T-helper 17 cell (primary cell): ENCODE data around the gene LRRC39. TPM values are rescaled to one million over a fixed set of nuclear protein-coding genes. Genes with fewer than 3 reads are reported as not detected.

Source experiments
- ATAC-seq: fragments of 150-1000 bp; cut with Tn5 transposase; 2 replicates; pipeline ENCODE4 v1.10.0; 2021; ENCODE audit warnings: mild to moderate bottlenecking, moderate library complexity
- DNase-seq, 3 donors: peaks; one replicate each; pipeline versions ENCODE4 v3.0.0 to v3.0.0-alpha.2; 2020 to 2021
- H3K9me3 ChIP-seq: one replicate; pipeline ENCODE4 v1.7.0; 2013; ENCODE audit warnings: low read length, mild to moderate bottlenecking; ENCODE audit not compliant: control insufficient read depth, poor library complexity, severe bottlenecking
- H3K27ac Mint-ChIP-seq: one replicate; pipeline ENCODE4 v1.8.0; 2022; ENCODE audit warnings: mild to moderate bottlenecking, moderate library complexity, mixed read lengths
- H3K27me3 Mint-ChIP-seq: one replicate; pipeline ENCODE4 v1.8.0; 2022; ENCODE audit warnings: mixed read lengths
- H3K36me3 Mint-ChIP-seq: one replicate; pipeline ENCODE4 v1.8.0; 2022; ENCODE audit warnings: low read depth, mixed read lengths
- H3K4me1 Mint-ChIP-seq: one replicate; pipeline ENCODE4 v1.8.0; 2022; ENCODE audit warnings: mild to moderate bottlenecking, mixed read lengths
- H3K4me3 Mint-ChIP-seq: one replicate; pipeline ENCODE4 v1.8.0; 2022; ENCODE audit warnings: mild to moderate bottlenecking, moderate library complexity, mixed read lengths
- total RNA-seq, 4 donors: library from RNA in 2 of 4; stranded (reverse) in 2 of 4; gene quantifications; one replicate each; pipeline ENCODE4 v1.2.3 and lab custom pipeline; 2022 to 2026

The LRRC39 gene
- total RNA-seq, 2 donors from 2014 or later, result 0.97 to 2.1 TPM

DNA sequence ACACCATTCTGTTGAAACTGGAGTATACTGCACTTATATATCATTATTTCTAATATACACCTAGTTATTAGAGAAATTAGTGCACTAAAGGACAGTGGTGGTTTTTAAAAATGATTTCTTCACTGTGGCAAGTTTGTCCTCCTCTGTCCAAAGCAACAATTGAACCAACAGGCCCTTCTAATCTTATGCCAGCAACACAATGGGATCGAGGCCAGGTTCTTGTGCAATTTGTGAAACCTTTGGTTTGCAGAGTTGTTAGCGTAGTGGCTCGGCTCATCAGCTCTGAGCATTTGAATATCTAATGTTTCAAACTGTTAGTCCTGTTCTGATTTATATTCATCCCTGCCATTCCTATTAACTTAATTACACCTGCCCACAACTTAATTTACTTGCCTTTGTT is 9.9 kb upstream of the LRRC39 start:
- H3K27me3 Mint-ChIP-seq, result no peaks in the 10 kb centered on the region
- no peak for DNase-seq
- H3K9me3 ChIP-seq, result no peaks in the 10 kb centered on the region

DNA sequence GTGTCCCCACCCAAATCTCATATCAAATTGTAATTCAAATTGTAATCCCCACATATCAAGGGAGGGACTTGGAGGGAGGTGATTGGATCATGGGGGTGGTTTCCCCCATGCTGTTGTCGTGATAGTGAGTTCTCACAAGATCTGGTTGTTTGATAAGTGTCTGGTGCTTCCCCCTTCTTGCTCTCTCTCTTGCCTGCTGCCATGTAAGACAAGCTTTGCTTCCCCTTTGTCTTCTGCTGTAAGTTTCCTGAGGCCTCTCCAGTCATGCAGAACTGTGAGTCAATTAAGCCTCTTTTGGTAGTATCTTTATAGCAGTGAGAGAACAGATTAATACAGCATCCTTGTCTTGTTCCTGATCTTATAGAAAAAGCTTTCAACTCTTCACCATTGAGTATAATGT is 6.5 kb upstream of the LRRC39 start:
- H3K27me3 Mint-ChIP-seq, result no peaks in the 10 kb centered on the region
- no peaks in the 10 kb centered on the region for H3K4me1 Mint-ChIP-seq
- H3K27ac Mint-ChIP-seq, result no peak overlapping the region
- ATAC-seq, result peak; percentile 63
- no peaks in the 10 kb centered on the region for H3K9me3 ChIP-seq
- H3K36me3 Mint-ChIP-seq, result no peaks in the 10 kb centered on the region
- DNase-seq, result no peak
- H3K4me3 Mint-ChIP-seq, result no peak overlapping the region

More for the DNA sequence above, 9.9 kb upstream of the LRRC39 start:
- Mint-ChIP-seq H3K4me1 (peaks cover 2% of the 10 kb centered on the region), H3K27ac (no peak overlapping the region), H3K36me3 (peaks cover 11% of the 10 kb centered on the region), H3K4me3 (no peak overlapping the region)
- no peak for ATAC-seq

DNA sequence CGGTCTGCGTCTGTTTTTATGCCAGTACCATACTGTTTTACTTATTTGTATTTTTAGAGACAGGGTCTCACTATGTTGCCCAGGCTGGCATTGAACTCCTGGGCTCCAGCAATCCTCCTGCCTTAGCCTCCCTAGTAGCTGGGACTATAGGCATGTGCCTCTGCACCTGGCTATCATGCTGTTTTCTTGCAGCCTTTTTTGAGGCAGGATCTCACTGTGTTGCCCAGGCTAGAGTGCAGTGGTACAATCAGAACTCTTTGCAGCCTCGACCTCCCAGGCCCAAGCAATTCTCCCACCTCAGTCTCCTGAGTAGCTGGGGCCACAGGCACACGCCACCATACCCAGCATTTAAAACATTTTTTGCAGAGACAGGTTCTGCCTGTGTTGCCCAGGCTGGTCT is 5.3 kb upstream of the LRRC39 start:
- H3K9me3 ChIP-seq, result no peaks in the 10 kb centered on the region
- peak overlapping the region; percentile 32 for H3K27ac Mint-ChIP-seq
- H3K4me3 Mint-ChIP-seq, result no peak overlapping the region
- no peaks in the 10 kb centered on the region for H3K36me3 Mint-ChIP-seq
- H3K4me1 Mint-ChIP-seq, result no peaks in the 10 kb centered on the region
- ATAC-seq, result no peak
- DNase-seq, result no peak
- no peaks in the 10 kb centered on the region for H3K27me3 Mint-ChIP-seq

GRCh38 chr1:100177295-100178041 is 588 bp downstream of the LRRC39 start:
- Mint-ChIP-seq H3K4me3 (no peak overlapping the region), H3K27me3 (no peaks in the 10 kb centered on the region), H3K36me3 (no peaks in the 10 kb centered on the region), H3K4me1 (no peaks in the 10 kb centered on the region), H3K27ac (no peak overlapping the region)
- DNase-seq (no peak), ATAC-seq (no peak)
- H3K9me3 ChIP-seq, result no peaks in the 10 kb centered on the region

DNA sequence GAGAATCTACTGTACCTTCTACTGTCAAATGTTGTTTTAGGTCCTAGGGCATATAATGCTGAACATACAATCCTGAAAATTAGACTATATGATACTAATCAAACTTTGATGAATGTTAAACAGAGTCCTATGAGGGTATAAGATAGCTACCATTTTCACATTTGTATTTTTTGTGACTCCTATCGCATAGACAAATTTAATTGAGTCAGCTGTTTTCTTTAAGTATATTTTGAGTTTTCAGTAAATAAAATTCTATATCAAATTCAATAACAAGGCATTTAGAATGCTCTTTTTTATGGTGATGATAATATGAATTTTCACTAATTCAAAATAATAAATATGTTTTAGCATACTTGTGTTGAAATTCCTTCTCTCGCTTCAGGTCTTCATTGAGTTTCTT is 10.0 kb downstream of the LRRC39 start:
- Mint-ChIP-seq H3K4me3 (no peak overlapping the region), H3K27me3 (no peaks in the 10 kb centered on the region), H3K27ac (no peak overlapping the region), H3K36me3 (peaks cover 5% of the 10 kb centered on the region), H3K4me1 (no peaks in the 10 kb centered on the region)
- DNase-seq (no peak), ATAC-seq (no peak)
- H3K9me3 ChIP-seq, result no peaks in the 10 kb centered on the region

DNA sequence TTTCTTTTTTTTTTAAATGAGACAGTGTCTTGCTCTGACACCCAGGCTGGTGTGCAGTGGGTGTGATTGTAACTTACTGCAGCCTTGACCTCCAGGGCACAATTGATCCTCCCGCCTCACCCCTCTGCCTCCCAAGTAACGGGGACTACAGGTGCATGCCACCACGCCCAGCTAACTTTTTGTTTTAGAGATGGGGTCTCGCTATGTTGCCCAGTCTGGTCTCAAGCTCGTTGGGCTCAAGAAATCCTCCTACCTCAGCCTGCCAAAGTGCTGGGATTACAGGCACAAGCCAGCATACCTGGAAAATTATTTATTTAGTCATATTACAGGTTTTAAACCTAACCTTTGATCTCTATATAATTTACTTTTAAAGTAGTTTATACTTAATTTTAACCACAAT is 13.4 kb downstream of the LRRC39 start:
- Mint-ChIP-seq H3K4me3 (no peak overlapping the region), H3K27ac (no peak overlapping the region), H3K27me3 (no peaks in the 10 kb centered on the region), H3K4me1 (no peaks in the 10 kb centered on the region), H3K36me3 (peaks cover 5% of the 10 kb centered on the region)
- DNase-seq (no peak), ATAC-seq (no peak)
- H3K9me3 ChIP-seq, result no peaks in the 10 kb centered on the region

DNA sequence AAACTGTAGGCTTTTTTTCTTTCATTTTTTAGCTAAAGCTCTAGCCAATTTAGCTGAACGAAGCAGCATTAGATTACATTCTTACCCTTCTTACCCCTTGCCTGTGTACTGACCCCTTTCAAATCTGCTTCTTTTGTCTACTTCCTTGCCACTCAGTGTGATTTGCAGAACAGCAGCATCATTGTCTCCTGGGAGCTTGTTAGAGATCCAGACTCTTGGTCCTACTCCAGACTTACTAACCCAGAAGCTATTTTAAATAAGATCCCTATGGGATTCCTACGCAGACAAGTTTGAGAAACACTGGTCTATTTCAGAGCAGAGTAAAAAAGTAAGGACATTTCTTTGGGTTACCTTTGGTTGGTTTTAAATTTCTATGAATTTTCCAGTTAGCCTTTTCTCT is 13.8 kb downstream of the LRRC39 start:
- no peaks in the 10 kb centered on the region for H3K9me3 ChIP-seq

GRCh38 chr1:100162881-100163280 is 15.2 kb downstream of the LRRC39 start:
- Mint-ChIP-seq H3K36me3 (peaks cover 5% of the 10 kb centered on the region), H3K4me3 (no peak overlapping the region), H3K27ac (no peak overlapping the region), H3K27me3 (no peaks in the 10 kb centered on the region), H3K4me1 (no peaks in the 10 kb centered on the region)
- no peak for DNase-seq
- no peak for ATAC-seq
- no peaks in the 10 kb centered on the region for H3K9me3 ChIP-seq

More for the DNA sequence above, 13.8 kb downstream of the LRRC39 start:
- H3K36me3 Mint-ChIP-seq, result peaks cover 5% of the 10 kb centered on the region
- no peak overlapping the region for H3K27ac Mint-ChIP-seq
- DNase-seq (no peak), ATAC-seq (no peak)
- H3K4me1 Mint-ChIP-seq, result no peaks in the 10 kb centered on the region
- H3K4me3 Mint-ChIP-seq, result no peak overlapping the region
- no peaks in the 10 kb centered on the region for H3K27me3 Mint-ChIP-seq

DNA sequence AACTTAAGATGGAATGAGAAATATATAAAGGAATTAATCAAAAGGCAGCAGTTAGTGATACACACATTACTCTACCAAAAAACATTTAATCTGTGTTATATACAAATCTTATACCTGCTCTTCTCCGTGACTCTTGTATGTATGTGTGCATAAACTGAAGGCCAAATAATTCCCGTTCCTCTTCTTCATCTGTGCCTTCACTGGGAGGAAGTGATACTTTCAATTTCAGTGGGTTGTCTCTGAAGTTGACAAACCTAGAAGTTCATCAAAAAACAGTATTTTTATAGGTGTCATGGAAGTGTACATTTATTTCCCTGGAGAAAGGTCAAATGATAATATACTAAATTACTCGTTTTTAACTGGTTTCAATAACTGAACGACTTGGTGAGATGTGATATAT is 25.8 kb downstream of the LRRC39 start:
- H3K9me3 ChIP-seq, result no peaks in the 10 kb centered on the region
- Mint-ChIP-seq H3K36me3 (peaks cover 7% of the 10 kb centered on the region), H3K4me3 (no peak overlapping the region), H3K27ac (peak overlapping the region; percentile 86), H3K27me3 (no peaks in the 10 kb centered on the region), H3K4me1 (peaks cover 7% of the 10 kb centered on the region)
- ATAC-seq (no peak), DNase-seq (no peak)

GRCh38 chr1:100151679-100152078 is 26.4 kb downstream of the LRRC39 start:
- H3K4me3 Mint-ChIP-seq, result no peak overlapping the region
- H3K27ac Mint-ChIP-seq, result peak overlapping the region; percentile 86
- no peak for ATAC-seq
- DNase-seq, result no peak
- peaks cover 7% of the 10 kb centered on the region for H3K36me3 Mint-ChIP-seq
- no peaks in the 10 kb centered on the region for H3K9me3 ChIP-seq
- no peaks in the 10 kb centered on the region for H3K27me3 Mint-ChIP-seq
- peaks cover 7% of the 10 kb centered on the region for H3K4me1 Mint-ChIP-seq

DNA sequence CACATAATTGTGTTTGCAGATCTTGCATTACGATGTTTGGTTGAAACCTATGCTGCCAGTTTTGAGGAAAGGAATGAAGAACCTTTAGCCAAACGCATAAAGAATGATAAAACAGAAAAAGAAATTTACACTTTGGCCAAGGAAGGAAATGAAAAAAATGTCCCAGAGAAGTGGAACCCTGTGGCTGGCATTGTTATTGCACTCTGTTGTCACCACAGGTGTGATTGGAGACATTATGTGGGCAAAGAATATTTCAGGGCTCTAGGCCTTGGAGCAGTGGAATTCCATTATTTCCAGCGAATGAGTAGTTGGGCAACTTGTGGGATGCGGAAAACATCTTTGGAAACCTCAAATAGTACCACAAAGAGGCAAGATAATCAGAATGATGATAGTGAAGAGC is 30.2 kb downstream of the LRRC39 start:
- no peak overlapping the region for H3K27ac Mint-ChIP-seq
- peaks cover 17% of the 10 kb centered on the region for H3K36me3 Mint-ChIP-seq
- no peaks in the 10 kb centered on the region for H3K27me3 Mint-ChIP-seq
- H3K9me3 ChIP-seq, result no peaks in the 10 kb centered on the region
- DNase-seq (no peak), ATAC-seq (no peak)
- H3K4me3 Mint-ChIP-seq, result no peak overlapping the region
- peaks cover 16% of the 10 kb centered on the region for H3K4me1 Mint-ChIP-seq

DNA sequence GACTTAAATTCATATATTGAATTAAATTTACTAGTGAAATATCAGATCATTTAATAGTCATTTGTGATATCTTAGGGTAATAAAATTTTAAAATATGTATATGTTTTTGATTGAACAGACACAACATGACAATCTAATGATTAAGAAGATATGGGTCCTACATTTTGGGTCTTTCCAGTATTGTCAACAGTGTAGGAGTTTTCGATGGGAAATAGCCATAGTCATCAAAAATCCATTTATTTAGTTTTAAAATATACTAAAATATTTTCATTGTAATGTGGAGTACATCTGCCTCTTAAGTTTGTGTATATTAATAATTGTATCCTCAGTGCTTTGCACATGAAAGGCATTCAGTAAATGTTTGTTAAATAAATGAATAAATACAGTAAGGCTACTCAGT is 31.1 kb downstream of the LRRC39 start:
- no peak for ATAC-seq
- H3K36me3 Mint-ChIP-seq, result peaks cover 24% of the 10 kb centered on the region

GRCh38 chr1:100145116-100145515 is 32.9 kb downstream of the LRRC39 start:
- no peaks in the 10 kb centered on the region for H3K9me3 ChIP-seq
- peak overlapping the region; percentile 79 for H3K27ac Mint-ChIP-seq
- H3K27me3 Mint-ChIP-seq, result no peaks in the 10 kb centered on the region
- H3K4me3 Mint-ChIP-seq, result no peak overlapping the region
- peaks cover 26% of the 10 kb centered on the region for H3K36me3 Mint-ChIP-seq
- ATAC-seq (no peak), DNase-seq (no peak)
- H3K4me1 Mint-ChIP-seq, result peaks cover 20% of the 10 kb centered on the region

More for the DNA sequence above, 31.1 kb downstream of the LRRC39 start:
- H3K27me3 Mint-ChIP-seq, result no peaks in the 10 kb centered on the region
- H3K4me1 Mint-ChIP-seq, result peaks cover 17% of the 10 kb centered on the region
- no peak overlapping the region for H3K4me3 Mint-ChIP-seq
- no peaks in the 10 kb centered on the region for H3K9me3 ChIP-seq
- no peak overlapping the region for H3K27ac Mint-ChIP-seq
- DNase-seq, result no peak

GRCh38 chr1:100142343-100142742 is 35.7 kb downstream of the LRRC39 start:
- Mint-ChIP-seq H3K4me1 (peaks cover 20% of the 10 kb centered on the region), H3K36me3 (peaks cover 28% of the 10 kb centered on the region), H3K4me3 (no peak overlapping the region), H3K27ac (peak overlapping the region; percentile 49), H3K27me3 (no peaks in the 10 kb centered on the region)
- H3K9me3 ChIP-seq, result no peaks in the 10 kb centered on the region
- ATAC-seq, result no peak
- DNase-seq, result no peak
